ENCODE measurements around the gene KRTCAP3.

Gene KRTCAP3

GRCh38 chr2:27427863-27428212, 14.3 kb upstream of the KRTCAP3 start:
- no peak for DNase-seq (ENCODE audit: low read depth)
- TF ChIP-seq CTCF (conservative IDR thresholded peaks at IDR 0.05; ENCODE audit: low read depth, low read length) = no peak
- peak overlapping the region; percentile 92 for H3K4me3 ChIP-seq (ENCODE audit: low read depth, low read length)

- TF ChIP-seq CTCF (conservative IDR thresholded peaks at IDR 0.05; ENCODE audit: low read depth, low read length) = no peak
- H3K4me3 ChIP-seq (ENCODE audit: low read depth, low read length) = peak within 1 kb of the TSS; percentile 92
- peak; percentile 90 for DNase-seq (ENCODE audit: low read depth)
Observed at GRCh38 chr2:27428213-27428977, 13.8 kb upstream of the KRTCAP3 start, which contains the start of gene NRBP1. Gene NRBP1, plus strand, starts transcription at chr2:27428631. Its CDS starts 4,643 bp downstream, at chr2:27433274.

- TF ChIP-seq CTCF (conservative IDR thresholded peaks at IDR 0.05; ENCODE audit: low read depth, low read length) = peak; percentile 1
- peak overlapping the region; percentile 92 for H3K4me3 ChIP-seq (ENCODE audit: low read depth, low read length)
- DNase-seq (ENCODE audit: low read depth) = peak; percentile 84
Observed at GRCh38 chr2:27428978-27429541, 13.1 kb upstream of the KRTCAP3 start.

GRCh38 chr2:27431395-27431794, 10.8 kb upstream of the KRTCAP3 start:
- H3K4me3 ChIP-seq (ENCODE audit: low read depth, low read length) = no peak overlapping the region
- no peak for TF ChIP-seq CTCF (conservative IDR thresholded peaks at IDR 0.05; ENCODE audit: low read depth, low read length)
- DNase-seq (ENCODE audit: low read depth) = peak; percentile 42

- no peak overlapping the region for H3K4me3 ChIP-seq (ENCODE audit: low read depth, low read length)
- no peak for DNase-seq (ENCODE audit: low read depth)
- no peak for TF ChIP-seq CTCF (conservative IDR thresholded peaks at IDR 0.05; ENCODE audit: low read depth, low read length)
Observed at GRCh38 chr2:27435628-27436027, 6.6 kb upstream of the KRTCAP3 start.

GRCh38 chr2:27441226-27441926, 805 bp upstream of the KRTCAP3 start:
- TF ChIP-seq CTCF (conservative IDR thresholded peaks at IDR 0.05; ENCODE audit: low read depth, low read length) = no peak
- DNase-seq (ENCODE audit: low read depth) = no peak
- no peak overlapping the region for H3K4me3 ChIP-seq (ENCODE audit: low read depth, low read length)
